H54 (cell line): ENCODE measurements around the gene SST.
"Not testable (repeated sequence)": the region's sequence is repeated elsewhere in the genome, so short reads cannot be mapped to it uniquely, and the experiment has no call there.

Experiments
- DNase-seq: peaks from one replicate; pipeline ENCODE4 v3.0.0; 2011; ENCODE audit warnings: low spot score, mixed read lengths; ENCODE audit not compliant: insufficient read length
- FAIRE-seq: peaks from 3 replicates; lab custom pipeline; 2011; peaks lifted over from hg19 to GRCh38; lab: Jason Lieb, UNC
- POLR2A ChIP-seq: IDR thresholded peaks from 2 replicates; pipeline ENCODE4 v1.6.1; 2011; ENCODE audit warnings: low read depth, mild to moderate bottlenecking, low read length

SST gene

GRCh38 chr3:187667526-187667925 lies 2.7 kb downstream of the SST start:
- no peak for DNase-seq
- no peak for FAIRE-seq
- TF ChIP-seq POLR2A: no peak

- FAIRE-seq (no peak), DNase-seq (no peak)
- TF ChIP-seq POLR2A: no peak
These were observed 4.3 kb downstream of the SST start for GRCh38 chr3:187665764-187666402.

- FAIRE-seq (no peak), DNase-seq (no peak)
- no peak for TF ChIP-seq POLR2A
These were observed 5.2 kb downstream of the SST start for GRCh38 chr3:187665010-187665409.

GRCh38 chr3:187662848-187663409 lies 7.3 kb downstream of the SST start:
- no peak for TF ChIP-seq POLR2A
- FAIRE-seq: peak; percentile 69
- no peak for DNase-seq

- no peak for TF ChIP-seq POLR2A
- no peak for DNase-seq
- FAIRE-seq: peak; percentile 45
These were observed 8.9 kb downstream of the SST start for GRCh38 chr3:187661267-187661666.

GRCh38 chr3:187651282-187651681 lies 18.9 kb downstream of the SST start:
- DNase-seq (no peak), FAIRE-seq (no peak)
- TF ChIP-seq POLR2A: no peak

GRCh38 chr3:187648177-187648576 lies 22.0 kb downstream of the SST start:
- FAIRE-seq (no peak), DNase-seq (no peak)
- no peak for TF ChIP-seq POLR2A

- DNase-seq: no peak
- no peak for FAIRE-seq
- TF ChIP-seq POLR2A: no peak
These were observed 23.1 kb downstream of the SST start for GRCh38 chr3:187646906-187647660.

- FAIRE-seq, DNase-seq: not testable (repeated sequence)
These were observed 24.8 kb downstream of the SST start for GRCh38 chr3:187645379-187645778.

- FAIRE-seq: peak; percentile 50
- no peak for TF ChIP-seq POLR2A
- no peak for DNase-seq
These were observed 27.3 kb downstream of the SST start for GRCh38 chr3:187642861-187643260.

GRCh38 chr3:187641320-187642016 lies 28.7 kb downstream of the SST start:
- no peak for DNase-seq
- no peak for TF ChIP-seq POLR2A
- FAIRE-seq: no peak

GRCh38 chr3:187640569-187641059 lies 29.6 kb downstream of the SST start:
- no peak for FAIRE-seq

GRCh38 chr3:187639927-187640568 lies 30.1 kb downstream of the SST start:
- FAIRE-seq (peak; percentile 84), DNase-seq (no peak)
- no peak for TF ChIP-seq POLR2A

More at GRCh38 chr3:187640569-187641059, 29.6 kb downstream of the SST start:
- no peak for TF ChIP-seq POLR2A
- no peak for DNase-seq
